ENCODE measurements around the gene LBR. TPM values are rescaled to one million over a fixed set of nuclear protein-coding genes. Genes with fewer than 3 reads are reported as not detected.

LBR gene
- total RNA-seq, 4 donors from 2014 or later = 82.3 to 157 (median 85.1) TPM

DNA sequence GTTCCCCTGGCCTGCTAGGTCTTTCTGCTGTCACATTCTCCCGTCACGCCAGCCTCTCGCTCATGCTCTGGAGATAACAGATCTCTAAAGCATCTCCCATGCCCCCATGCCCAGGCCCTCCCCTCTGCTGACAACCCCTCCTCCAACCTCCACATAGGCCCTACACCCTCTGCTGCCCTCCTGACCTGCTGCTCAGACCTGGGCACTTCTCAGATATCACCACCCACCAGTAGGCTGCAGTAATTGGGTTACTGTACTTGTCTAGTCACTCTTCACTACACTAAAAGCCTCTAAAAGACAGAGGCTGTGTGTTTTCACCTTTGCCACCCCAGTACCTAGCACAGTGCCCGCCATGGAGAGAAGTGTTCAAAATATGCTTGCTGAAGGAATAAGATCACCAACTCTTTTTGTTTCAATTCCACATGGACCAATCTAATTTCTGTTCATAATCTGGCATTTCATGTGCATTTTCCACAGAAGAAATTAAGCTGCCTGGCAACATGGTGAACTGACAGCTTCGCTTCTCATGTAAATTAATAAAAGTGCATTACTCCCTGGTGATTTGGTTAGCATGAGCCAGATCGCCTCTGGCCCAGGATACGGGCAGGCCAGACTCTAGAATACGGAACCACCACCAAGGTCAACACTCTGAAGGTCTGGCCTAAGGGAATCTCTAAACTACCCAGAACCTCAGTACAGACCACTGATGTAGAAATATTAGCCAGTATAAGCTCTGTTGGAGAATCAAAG is 20.7 kb downstream of the LBR start:
- TF ChIP-seq EP300 (IDR thresholded peaks at IDR 0.05) (no peak), POLR2A (IDR thresholded peaks at IDR 0.05; ENCODE audit: low read depth) (no peak), POLR2AphosphoS5 (IDR thresholded peaks at IDR 0.05) (no peak)
- TF ChIP-seq, protein P1, sequence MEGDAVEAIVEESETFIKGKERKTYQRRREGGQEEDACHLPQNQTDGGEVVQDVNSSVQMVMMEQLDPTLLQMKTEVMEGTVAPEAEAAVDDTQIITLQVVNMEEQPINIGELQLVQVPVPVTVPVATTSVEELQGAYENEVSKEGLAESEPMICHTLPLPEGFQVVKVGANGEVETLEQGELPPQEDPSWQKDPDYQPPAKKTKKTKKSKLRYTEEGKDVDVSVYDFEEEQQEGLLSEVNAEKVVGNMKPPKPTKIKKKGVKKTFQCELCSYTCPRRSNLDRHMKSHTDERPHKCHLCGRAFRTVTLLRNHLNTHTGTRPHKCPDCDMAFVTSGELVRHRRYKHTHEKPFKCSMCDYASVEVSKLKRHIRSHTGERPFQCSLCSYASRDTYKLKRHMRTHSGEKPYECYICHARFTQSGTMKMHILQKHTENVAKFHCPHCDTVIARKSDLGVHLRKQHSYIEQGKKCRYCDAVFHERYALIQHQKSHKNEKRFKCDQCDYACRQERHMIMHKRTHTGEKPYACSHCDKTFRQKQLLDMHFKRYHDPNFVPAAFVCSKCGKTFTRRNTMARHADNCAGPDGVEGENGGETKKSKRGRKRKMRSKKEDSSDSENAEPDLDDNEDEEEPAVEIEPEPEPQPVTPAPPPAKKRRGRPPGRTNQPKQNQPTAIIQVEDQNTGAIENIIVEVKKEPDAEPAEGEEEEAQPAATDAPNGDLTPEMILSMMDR (IDR thresholded peaks at IDR 0.05) = no peak
- H3K27me3 ChIP-seq = no peaks in the 10 kb centered on the region
- H3K36me3 ChIP-seq = peaks cover 37 to 95% (median 71%) of the 10 kb centered on the region in 4 donors
- 97% methylated on average over 8 of the region's 8 CpGs for WGBS
- no peak for DNase-seq (ENCODE audit: extremely low spot score)
- H3K9me3 ChIP-seq = no peaks in the 10 kb centered on the region
- intact Hi-C loops (cut with DNase I) = no loop called here
- H3K27ac ChIP-seq (replicated peaks in 1 of 4) = no peak overlapping the region
- peaks cover 0 to 30% (median 20%) of the 10 kb centered on the region in 4 donors for H3K4me1 ChIP-seq
- no peak overlapping the region for H3K4me3 ChIP-seq

DNA sequence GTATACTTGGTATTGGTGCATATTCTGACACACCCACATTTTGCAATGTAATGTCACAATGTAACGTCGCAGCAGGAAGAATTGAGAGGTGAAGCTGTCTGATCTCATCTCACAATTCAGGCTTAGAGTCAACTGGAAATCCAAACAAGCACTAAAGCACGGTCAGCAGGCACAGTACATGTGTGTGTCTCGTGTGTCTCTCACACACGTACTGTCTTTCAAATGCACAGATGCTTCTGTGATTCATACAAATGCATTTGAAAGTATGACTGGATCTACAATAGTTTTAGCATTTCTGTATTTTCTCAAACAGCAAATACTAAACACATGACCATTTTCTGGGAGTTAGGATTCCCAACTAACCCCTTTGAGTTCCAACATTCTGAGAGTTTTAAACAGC is 26.9 kb downstream of the LBR start:
- no peak overlapping the region for H3K27ac ChIP-seq (replicated peaks in 1 of 4)
- no peaks in the 10 kb centered on the region for H3K27me3 ChIP-seq
- no peak for DNase-seq (ENCODE audit: extremely low spot score)
- no peaks in the 10 kb centered on the region for H3K4me1 ChIP-seq
- H3K36me3 ChIP-seq = peaks cover 25 to 88% (median 46%) of the 10 kb centered on the region in 4 donors
- intact Hi-C loops (cut with DNase I) = no loop called here
- TF ChIP-seq POLR2AphosphoS5 (IDR thresholded peaks at IDR 0.05) (no peak), EP300 (IDR thresholded peaks at IDR 0.05) (no peak), POLR2A (IDR thresholded peaks at IDR 0.05; ENCODE audit: low read depth) (no peak)
- TF ChIP-seq, protein P1 (IDR thresholded peaks at IDR 0.05) = no peak
- no peaks in the 10 kb centered on the region for H3K9me3 ChIP-seq
- WGBS = 82% methylated on average over 5 of the region's 5 CpGs
- no peak overlapping the region for H3K4me3 ChIP-seq

DNA sequence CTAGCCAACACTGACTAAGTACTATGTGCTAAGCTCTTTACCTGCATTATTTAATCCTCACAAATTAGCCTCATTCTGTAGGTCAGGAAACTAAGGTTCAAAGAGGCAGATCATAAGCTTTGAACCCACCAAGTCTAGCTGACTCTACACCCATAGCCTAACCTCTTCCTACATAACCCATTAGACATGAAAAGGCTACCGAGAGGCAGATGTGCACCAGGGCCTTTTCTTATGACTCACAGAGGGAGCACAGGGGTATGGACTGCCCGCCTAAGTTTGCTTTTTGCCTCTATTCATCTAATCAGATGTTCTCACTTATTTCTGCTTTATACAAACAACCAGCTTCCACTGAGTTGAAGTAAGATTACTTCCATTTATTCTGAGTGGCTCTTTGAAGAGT is 31.5 kb downstream of the LBR start:
- TF ChIP-seq EP300 (IDR thresholded peaks at IDR 0.05) (no peak), POLR2A (IDR thresholded peaks at IDR 0.05; ENCODE audit: low read depth) (no peak), POLR2AphosphoS5 (IDR thresholded peaks at IDR 0.05) (no peak)
- TF ChIP-seq, protein P1 (IDR thresholded peaks at IDR 0.05) = no peak
- H3K4me3 ChIP-seq = no peak overlapping the region
- WGBS = 97% methylated on average over 2 of the region's 2 CpGs
- H3K36me3 ChIP-seq = peaks cover 11 to 51% (median 24%) of the 10 kb centered on the region in 4 donors
- DNase-seq (ENCODE audit: extremely low spot score) = no peak
- H3K9me3 ChIP-seq = no peaks in the 10 kb centered on the region
- no peak overlapping the region for H3K27ac ChIP-seq (replicated peaks in 1 of 4)
- intact Hi-C loops (cut with DNase I) = no loop called here
- no peaks in the 10 kb centered on the region for H3K27me3 ChIP-seq
- no peaks in the 10 kb centered on the region for H3K4me1 ChIP-seq

DNA sequence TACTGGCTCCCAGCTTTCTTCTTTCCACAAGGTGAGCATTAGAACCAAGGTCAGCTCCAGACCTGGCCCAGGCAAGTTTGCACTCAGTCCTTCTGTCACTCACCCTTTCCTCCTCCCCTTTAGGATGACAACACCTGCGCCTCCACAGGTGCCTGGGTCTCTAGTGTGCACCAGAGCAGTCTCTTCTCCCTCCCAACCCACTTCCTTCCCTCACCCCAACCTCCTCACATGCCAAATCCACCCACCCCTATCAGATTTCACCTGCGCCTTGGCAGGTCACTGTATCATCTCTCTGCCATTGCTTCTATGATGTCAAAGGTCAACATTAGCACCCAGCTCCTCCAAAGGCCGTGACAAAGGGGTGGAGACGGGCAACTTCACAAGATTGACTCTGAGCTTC is 38.0 kb downstream of the LBR start:
- WGBS = 93% methylated on average over 4 of the region's 4 CpGs
- no peak for DNase-seq (ENCODE audit: extremely low spot score)
- TF ChIP-seq POLR2A (IDR thresholded peaks at IDR 0.05; ENCODE audit: low read depth) (no peak), EP300 (IDR thresholded peaks at IDR 0.05) (no peak), POLR2AphosphoS5 (IDR thresholded peaks at IDR 0.05) (no peak)
- TF ChIP-seq, protein P1 (IDR thresholded peaks at IDR 0.05) = no peak
- H3K36me3 ChIP-seq = peaks cover 0 to 4% (median 2%) of the 10 kb centered on the region in 4 donors
- no peaks in the 10 kb centered on the region for H3K4me1 ChIP-seq
- H3K27ac ChIP-seq (replicated peaks in 1 of 4) = no peak overlapping the region
- intact Hi-C loops (cut with DNase I) = no loop called here
- no peak overlapping the region for H3K4me3 ChIP-seq
- no peaks in the 10 kb centered on the region for H3K9me3 ChIP-seq
- H3K27me3 ChIP-seq = no peaks in the 10 kb centered on the region

All from esophagus muscularis mucosa (tissue), 4 donors.